Measurements from ENCODE around the gene JPH4.

Gene JPH4

GRCh38 chr14:23528555-23528954, 50.0 kb downstream of the JPH4 start:
- no peak for TF ChIP-seq CTCF (IDR thresholded peaks at IDR 0.05; ENCODE audit: low read depth, low read length)
- H3K4me3 ChIP-seq (ENCODE audit: low read depth, low read length), result no peak overlapping the region

DNA sequence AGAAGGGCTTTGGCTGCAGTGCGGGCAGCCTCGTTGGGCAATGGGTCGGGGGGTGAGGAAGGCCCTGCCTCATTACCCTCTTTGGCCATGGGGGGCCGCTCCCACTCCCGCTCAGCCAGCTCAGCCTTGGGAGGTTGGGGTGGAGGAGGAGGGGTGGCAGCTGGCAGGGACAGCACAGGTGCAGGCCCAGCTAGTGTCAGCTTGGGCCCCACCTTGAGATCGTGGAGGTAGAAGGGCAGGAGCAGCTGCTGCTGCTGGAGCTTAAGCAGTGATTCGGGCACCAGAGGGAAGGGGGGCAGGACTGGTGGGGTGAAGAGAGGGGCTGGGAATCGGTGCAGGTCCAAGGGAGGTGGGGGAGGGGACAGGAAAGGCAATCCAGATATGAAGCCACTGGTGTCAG, 53.0 kb downstream of the JPH4 start:
- no peak overlapping the region for H3K4me3 ChIP-seq (ENCODE audit: low read depth, low read length)
- no peak for TF ChIP-seq CTCF (IDR thresholded peaks at IDR 0.05; ENCODE audit: low read depth, low read length)

- TF ChIP-seq CTCF (IDR thresholded peaks at IDR 0.05; ENCODE audit: low read depth, low read length), result no peak
Observed at GRCh38 chr14:23524954-23525353, 53.6 kb downstream of the JPH4 start.

GRCh38 chr14:23523229-23524016, 55.2 kb downstream of the JPH4 start:
- no peak overlapping the region for H3K4me3 ChIP-seq (ENCODE audit: low read depth, low read length)

More at GRCh38 chr14:23524954-23525353, 53.6 kb downstream of the JPH4 start:
- H3K4me3 ChIP-seq (ENCODE audit: low read depth, low read length), result no peak overlapping the region

DNA sequence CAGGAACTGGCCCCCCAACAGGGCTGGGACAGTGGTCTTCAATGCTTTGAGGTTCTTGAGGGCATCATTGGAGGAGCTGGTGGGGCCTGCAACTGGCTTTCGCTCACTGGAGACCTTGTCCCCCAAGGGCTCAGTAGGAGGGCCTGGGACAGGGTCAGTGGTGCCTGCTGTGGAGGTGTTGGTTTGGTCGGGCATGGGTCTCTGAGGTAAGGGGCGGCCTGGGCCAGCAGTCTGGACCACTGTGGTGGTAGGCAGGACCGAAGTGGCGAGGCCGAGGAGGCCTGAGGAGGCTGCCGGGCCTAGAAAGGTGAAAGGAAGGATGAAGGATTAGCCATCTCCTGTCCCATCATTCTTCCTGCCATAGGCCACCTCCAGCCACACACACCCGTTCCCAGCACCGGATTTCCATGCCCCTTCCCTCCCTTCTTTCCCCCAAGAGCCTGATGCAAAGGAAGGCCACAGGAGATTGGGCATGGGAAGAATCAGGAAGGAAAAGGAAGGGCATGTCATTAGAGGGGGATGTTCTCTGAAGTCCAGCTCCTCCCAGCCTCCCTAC, 55.9 kb downstream of the JPH4 start:
- TF ChIP-seq CTCF (IDR thresholded peaks at IDR 0.05; ENCODE audit: low read depth, low read length), result no peak
- no peak overlapping the region for H3K4me3 ChIP-seq (ENCODE audit: low read depth, low read length)

More at GRCh38 chr14:23523229-23524016, 55.2 kb downstream of the JPH4 start:
- no peak for TF ChIP-seq CTCF (IDR thresholded peaks at IDR 0.05; ENCODE audit: low read depth, low read length)

GRCh38 chr14:23521785-23522640, 56.6 kb downstream of the JPH4 start:
- no peak for TF ChIP-seq CTCF (IDR thresholded peaks at IDR 0.05; ENCODE audit: low read depth, low read length)
- no peak overlapping the region for H3K4me3 ChIP-seq (ENCODE audit: low read depth, low read length)

All from WI38 (cell line).